Activated T-cell treated with anti-CD3 and anti-CD28 coated beads for 4 hours (primary cell): Measurements from ENCODE around the gene CRTC1.
"Not testable (repeated sequence)": the region's sequence is repeated elsewhere in the genome, so short reads cannot be mapped to it uniquely, and the experiment has no call there.

Experiments
- DNase-seq: peaks from one replicate; pipeline ENCODE4 v3.0.0-alpha.2; 2020

The CRTC1 gene

DNA sequence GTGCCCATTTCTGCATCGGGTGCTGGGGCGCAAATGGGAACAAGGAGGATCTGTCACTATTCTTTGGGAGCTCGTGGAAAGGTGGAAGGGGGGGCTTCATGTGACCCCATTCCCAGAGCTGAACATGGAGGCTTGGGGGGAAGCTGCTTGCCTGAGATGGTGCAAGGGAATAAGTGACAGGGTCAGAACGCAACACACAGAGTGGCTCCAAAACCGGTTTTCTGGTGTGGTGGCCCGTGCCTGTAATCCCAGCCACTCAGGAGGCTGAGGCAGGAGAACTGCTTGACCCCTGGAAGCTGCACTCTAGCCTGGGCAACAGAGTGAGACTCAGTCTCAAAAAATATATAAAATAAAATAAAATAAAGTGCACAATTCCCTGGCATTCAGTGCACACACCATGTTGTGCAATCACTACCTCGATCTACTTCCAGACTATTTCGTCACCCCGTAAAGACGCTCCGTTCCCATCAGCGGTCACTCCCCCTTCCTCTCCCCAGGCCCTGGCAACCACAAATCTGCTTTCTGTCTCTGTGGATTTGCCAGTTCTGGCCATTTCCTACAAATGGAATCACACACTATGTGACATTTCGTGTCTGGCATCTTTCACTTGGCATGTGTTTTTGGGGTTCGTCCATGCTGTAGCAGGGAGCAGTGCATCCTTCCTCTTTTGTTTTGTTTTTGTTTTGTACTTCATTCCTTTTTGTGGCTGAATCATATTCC, 125.8 kb downstream of the CRTC1 start:
- no peak for DNase-seq

DNA sequence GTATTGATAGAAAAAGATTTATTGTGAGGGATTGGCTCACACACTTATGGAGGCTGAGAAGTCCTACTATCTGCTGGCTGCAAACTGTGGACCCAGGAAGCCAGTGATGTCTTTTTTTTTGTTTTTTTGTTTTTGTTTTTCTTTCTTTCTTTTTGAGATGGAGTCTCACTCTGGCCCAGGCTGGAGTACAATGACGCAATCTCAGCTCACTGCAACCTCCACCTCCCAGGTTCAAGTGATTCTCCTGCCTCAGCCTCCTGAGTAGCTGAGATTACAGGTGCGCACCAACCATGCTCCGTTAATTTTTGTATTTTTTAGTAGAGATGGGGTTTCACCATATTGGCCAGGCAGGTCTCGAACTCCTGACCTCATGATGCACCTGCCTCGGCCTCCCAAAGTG, 128.2 kb downstream of the CRTC1 start:
- DNase-seq: not testable (repeated sequence)

DNA sequence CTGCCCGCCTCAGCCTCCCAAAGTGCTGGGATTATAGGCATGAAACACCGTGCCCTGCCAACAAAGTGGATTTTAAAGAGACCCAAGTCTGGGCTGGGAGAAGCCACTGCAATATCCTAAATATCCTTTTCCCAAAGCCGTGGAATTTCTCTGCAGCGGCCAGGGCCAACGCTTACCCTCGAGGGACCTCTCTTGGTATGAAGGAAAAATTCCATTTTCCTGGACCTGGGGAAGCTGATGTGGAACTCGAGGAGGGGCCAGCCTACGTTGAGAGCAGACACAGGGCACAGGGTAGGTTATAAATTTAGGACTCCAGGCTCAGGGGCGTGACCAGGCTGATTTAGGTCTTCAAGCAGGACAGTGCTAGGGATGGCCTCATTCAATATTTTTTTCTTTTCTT, 130.6 kb downstream of the CRTC1 start:
- DNase-seq: no peak

DNA sequence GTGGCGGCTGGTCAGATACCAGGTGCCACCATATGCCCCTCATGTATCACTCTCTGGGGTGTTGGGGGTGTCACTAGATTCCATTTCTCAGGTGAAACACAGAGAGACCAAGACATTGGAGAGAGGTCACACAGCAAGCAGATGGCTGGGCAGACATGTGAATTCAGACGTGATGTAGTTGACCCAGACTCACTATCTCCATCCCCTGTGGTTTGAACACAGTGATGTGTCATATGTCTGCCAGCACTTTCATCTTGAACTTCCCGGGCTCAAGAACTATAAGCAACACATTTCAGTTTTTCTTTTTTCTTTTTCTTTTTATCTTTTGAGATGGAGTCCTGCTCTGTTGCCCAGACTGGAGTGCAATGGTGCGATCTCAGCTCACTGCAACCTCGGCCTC, 132.2 kb downstream of the CRTC1 start:
- DNase-seq: no peak

DNA sequence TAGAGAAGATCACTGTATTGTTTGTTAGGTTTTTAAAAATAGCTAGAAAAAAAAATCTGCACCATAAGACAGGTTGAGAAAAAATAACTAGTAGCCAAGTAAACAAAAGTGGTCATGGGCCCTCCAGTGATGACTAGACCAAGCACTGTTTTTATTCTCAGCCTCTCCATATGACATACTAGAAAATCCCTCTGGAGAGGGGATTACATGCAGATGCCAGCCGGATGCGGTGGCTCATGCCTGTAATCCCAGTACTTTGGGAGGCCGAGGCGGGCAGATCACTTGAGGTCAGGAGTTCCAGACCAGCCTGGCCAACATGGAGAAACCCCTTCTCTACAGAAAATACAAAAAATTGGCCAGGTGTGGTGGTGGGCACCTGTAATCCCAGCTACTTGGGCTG, 133.2 kb downstream of the CRTC1 start:
- not testable (repeated sequence) for DNase-seq

DNA sequence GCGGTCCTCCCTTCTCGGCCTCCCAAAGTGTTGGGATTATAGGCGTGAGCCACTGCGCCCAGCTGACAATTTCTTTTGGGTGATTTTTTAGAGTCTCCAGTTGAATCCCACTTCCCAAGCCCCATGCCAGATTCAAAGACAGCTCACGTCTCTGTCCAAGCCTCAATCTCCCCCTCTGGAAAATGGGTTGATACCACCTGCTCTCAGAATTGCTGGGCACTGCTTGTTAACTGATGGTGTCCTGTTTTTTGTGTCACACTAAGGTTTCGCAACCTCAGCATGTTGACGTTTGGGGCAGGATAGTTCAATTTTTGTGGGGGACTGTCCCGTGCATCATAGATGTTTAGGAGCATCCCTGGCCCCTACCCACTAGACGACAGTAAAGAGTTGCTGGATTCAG, 134.1 kb downstream of the CRTC1 start:
- DNase-seq: no peak

DNA sequence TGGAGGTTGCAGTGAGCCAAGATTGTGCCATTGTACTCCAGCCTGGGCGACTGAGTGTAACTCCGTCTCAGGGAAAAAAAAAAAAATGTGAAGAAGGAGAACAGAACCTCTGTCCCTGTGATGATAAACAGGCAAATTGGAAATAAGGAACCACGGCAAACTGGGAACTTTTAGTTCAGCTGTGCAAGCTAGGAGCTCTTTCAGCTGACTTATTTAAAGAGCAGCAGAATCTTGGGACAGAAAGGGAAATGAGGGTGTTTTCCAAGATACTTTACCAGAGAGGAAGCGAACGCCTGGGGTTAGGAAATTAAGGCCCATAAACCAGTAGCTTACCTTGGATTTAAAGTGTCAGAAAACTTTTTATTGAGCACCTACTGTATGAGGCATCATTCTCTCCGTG, 145.3 kb downstream of the CRTC1 start:
- no peak for DNase-seq

DNA sequence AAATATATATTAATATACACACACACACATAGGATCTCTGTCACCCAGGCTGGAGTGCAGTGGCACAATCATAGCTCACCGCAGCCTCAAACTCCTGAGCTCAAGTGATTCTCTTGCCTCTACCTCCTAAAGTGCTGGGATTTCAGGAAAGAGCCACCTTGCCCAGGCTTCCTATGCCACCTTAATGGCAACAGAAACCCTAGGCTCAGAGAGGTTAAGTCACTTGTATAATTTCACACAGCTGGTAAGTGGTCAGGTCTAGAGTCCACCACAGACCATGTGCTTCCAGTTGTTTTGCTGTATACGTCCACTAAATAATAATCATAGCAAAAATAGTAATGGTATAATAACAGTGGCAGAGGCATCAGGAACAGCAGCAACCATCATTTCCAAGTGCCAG, 147.0 kb downstream of the CRTC1 start:
- DNase-seq: no peak

DNA sequence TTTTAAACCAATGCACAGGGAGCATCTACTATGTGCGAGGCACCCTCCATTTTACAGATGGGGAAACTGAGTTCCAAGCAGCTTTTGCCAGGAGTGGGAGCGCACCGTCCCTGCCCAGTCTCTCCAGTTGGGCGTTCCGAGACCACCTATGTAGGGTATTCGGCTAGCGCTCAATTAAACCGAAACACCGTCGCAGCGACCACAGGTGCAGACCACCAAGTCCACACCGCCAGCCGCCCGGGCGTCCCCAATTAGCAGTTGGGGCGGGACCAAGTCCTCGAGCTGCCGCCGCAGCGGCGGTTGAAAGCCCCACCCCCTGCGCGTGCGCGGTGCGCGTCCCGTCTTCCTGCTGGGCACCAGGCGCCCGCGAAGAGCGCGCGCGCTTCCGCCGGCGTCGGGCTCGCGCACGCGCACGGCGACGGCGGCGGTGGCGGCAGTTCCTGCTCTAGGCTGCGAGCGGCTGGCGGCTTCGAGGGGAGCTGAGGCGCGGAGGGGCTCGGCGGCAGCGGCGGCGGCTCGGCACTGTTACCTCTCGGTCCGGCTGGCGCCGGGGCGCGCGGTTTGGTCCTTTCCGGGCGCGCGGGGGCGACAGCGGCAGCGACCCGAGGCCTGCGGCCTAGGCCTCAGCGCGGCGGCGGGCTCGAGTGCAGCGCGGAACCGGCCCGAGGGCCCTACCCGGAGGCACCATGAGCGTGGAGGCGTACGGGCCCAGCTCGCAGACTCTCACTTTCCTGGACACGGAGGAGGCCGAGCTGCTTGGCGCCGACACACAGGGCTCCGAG, 148.2 kb downstream of the CRTC1 start, which contains the start of gene UPF1:
UPF1 (plus strand) TSS at position 436 of the 782 bp plus-strand sequence; CDS start at position 687, 251 bp downstream.
- DNase-seq: peak; percentile 93
